ENCODE data around the gene ZFAND3.

DNA sequence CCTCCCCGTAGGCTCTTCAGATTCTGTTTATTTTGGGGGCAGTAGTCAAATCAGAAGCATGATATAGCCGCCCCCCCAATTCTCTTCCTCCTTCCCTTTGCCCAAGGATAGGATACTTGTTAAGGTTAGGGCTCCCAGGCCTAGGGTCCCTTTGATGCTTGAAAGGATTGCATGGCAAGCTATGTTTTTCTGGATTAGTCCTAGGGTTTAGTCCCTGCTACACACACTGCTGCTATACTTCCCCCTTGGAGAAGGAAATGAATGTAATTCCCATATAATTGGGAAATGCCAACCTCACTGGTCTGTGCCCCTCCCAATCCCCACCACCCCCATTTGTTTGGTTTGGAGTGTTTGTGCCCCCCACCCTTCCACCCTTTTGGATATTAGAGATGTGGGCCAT lies 62.8 kb downstream of the ZFAND3 start:
- no peak for TF ChIP-seq EZH2 (optimal IDR thresholded peaks at IDR 0.05; ENCODE audit: low read depth, low read length)
- TF ChIP-seq, protein P1, sequence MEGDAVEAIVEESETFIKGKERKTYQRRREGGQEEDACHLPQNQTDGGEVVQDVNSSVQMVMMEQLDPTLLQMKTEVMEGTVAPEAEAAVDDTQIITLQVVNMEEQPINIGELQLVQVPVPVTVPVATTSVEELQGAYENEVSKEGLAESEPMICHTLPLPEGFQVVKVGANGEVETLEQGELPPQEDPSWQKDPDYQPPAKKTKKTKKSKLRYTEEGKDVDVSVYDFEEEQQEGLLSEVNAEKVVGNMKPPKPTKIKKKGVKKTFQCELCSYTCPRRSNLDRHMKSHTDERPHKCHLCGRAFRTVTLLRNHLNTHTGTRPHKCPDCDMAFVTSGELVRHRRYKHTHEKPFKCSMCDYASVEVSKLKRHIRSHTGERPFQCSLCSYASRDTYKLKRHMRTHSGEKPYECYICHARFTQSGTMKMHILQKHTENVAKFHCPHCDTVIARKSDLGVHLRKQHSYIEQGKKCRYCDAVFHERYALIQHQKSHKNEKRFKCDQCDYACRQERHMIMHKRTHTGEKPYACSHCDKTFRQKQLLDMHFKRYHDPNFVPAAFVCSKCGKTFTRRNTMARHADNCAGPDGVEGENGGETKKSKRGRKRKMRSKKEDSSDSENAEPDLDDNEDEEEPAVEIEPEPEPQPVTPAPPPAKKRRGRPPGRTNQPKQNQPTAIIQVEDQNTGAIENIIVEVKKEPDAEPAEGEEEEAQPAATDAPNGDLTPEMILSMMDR (IDR thresholded peaks at IDR 0.05; ENCODE audit: low read length), result no peak
- TF ChIP-seq EZH2phosphoT487 (IDR thresholded peaks at IDR 0.05; ENCODE audit: low read length), result no peak
